ENCODE measurements around the gene PELI2.

PELI2 gene

GRCh38 chr14:56172571-56172971 is 54.4 kb downstream of the PELI2 start:
- peak; percentile 41 for DNase-seq (ENCODE audit: low read depth, low spot score)

GRCh38 chr14:56173365-56173922 is 55.2 kb downstream of the PELI2 start:
- DNase-seq (ENCODE audit: low read depth, low spot score) = no peak

- no peak for DNase-seq (ENCODE audit: low read depth, low spot score)
Observed at GRCh38 chr14:56175773-56176172, 57.6 kb downstream of the PELI2 start.

- no peak for DNase-seq (ENCODE audit: low read depth, low spot score)
Observed at GRCh38 chr14:56176530-56176929, 58.3 kb downstream of the PELI2 start.

GRCh38 chr14:56177036-56177435 is 58.8 kb downstream of the PELI2 start:
- no peak for DNase-seq (ENCODE audit: low read depth, low spot score)

- DNase-seq (ENCODE audit: low read depth, low spot score) = no peak
Observed at GRCh38 chr14:56180754-56181542, 62.7 kb downstream of the PELI2 start.

- DNase-seq (ENCODE audit: low read depth, low spot score) = no peak
Observed at GRCh38 chr14:56181681-56182085, 63.5 kb downstream of the PELI2 start.

- no peak for DNase-seq (ENCODE audit: low read depth, low spot score)
Observed at GRCh38 chr14:56182410-56182809, 64.2 kb downstream of the PELI2 start.

- DNase-seq (ENCODE audit: low read depth, low spot score) = no peak
Observed at GRCh38 chr14:56183631-56184157, 65.5 kb downstream of the PELI2 start.

- DNase-seq (ENCODE audit: low read depth, low spot score) = no peak
Observed at GRCh38 chr14:56185992-56186391, 67.8 kb downstream of the PELI2 start.

- no peak for DNase-seq (ENCODE audit: low read depth, low spot score)
Observed at GRCh38 chr14:56187736-56188135, 69.5 kb downstream of the PELI2 start.

- DNase-seq (ENCODE audit: low read depth, low spot score) = no peak
Observed at GRCh38 chr14:56189307-56189706, 71.1 kb downstream of the PELI2 start.

GRCh38 chr14:56193347-56193746 is 75.1 kb downstream of the PELI2 start:
- DNase-seq (ENCODE audit: low read depth, low spot score) = no peak

- no peak for DNase-seq (ENCODE audit: low read depth, low spot score)
Observed at GRCh38 chr14:56194042-56194441, 75.8 kb downstream of the PELI2 start.

GRCh38 chr14:56195223-56195622 is 77.0 kb downstream of the PELI2 start:
- DNase-seq (ENCODE audit: low read depth, low spot score) = peak; percentile 18

GRCh38 chr14:56195704-56196103 is 77.5 kb downstream of the PELI2 start:
- no peak for DNase-seq (ENCODE audit: low read depth, low spot score)

GRCh38 chr14:56196274-56196673 is 78.1 kb downstream of the PELI2 start:
- DNase-seq (ENCODE audit: low read depth, low spot score) = no peak

GRCh38 chr14:56197150-56197549 is 78.9 kb downstream of the PELI2 start:
- no peak for DNase-seq (ENCODE audit: low read depth, low spot score)

GRCh38 chr14:56198438-56198837 is 80.2 kb downstream of the PELI2 start:
- DNase-seq (ENCODE audit: low read depth, low spot score) = no peak

- DNase-seq (ENCODE audit: low read depth, low spot score) = peak; percentile 61
Observed at GRCh38 chr14:56199095-56199981, 81.1 kb downstream of the PELI2 start.

GRCh38 chr14:56199982-56200577 is 81.9 kb downstream of the PELI2 start:
- DNase-seq (ENCODE audit: low read depth, low spot score) = no peak

- DNase-seq (ENCODE audit: low read depth, low spot score) = peak; percentile 20
Observed at GRCh38 chr14:56202256-56202655, 84.0 kb downstream of the PELI2 start.

Measured in ELF-1 (cell line).